COLO668 (cell line): Measurements from ENCODE around the gene BACE2.

Source experiments
- DNase-seq: peaks from one replicate; lab custom pipeline; 2025; ENCODE audit not compliant: unreplicated experiment; lab: John Stamatoyannopoulos, UW

Gene BACE2

DNA sequence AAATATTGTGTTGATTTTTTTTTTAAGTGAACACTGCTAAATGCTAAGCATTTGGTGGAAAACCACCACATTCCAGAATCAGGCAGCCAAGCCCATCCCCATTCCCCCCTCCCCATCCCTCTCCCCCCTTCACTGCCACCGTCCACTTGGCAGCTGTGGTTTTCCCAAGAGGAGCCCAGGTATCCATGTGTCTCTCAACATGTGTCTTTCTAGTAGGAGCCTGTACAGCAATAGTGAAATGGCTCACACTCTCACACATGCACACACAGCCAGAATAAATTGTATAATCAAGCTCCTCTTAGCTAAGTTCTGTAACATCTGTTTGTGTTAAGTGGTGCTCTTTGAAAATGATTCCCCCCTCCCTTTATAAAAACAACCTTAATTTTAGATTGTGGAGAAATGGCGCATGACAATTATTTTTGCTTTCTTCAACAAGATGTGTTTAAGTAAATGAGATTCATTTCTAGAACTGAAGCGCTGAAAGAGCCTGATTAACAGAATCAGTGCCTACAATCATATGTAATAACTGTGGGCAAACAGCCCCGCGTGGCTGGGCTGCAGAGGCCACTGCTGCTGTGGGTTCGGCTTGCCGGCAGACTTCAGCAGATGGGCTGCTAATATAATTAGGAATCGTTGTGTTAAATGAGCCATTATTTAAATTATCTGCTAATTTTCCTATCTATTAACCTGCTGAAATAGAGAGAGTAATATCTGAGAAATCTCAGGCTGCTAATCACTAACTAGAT lies 43.3 kb downstream of the BACE2 start:
- DNase-seq, result no peak

DNA sequence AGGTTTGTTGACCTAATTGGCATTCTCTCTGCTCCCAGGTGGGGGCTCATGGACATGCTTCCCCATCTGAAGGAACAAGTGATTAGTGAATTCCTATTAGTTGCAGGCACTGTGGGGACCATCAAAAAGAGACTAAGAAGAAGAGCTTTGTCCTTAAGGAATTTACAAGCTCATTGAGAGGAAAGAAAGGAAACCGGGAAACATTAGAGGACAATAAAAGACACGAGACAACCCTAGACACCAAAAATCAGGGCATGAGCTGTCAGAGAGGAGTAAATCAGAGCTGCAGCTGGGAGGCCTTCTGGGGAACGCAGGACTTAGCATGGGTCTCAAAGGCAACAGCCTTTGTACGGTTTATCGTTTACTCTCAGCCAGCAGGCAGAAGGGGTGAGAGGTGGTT lies 45.1 kb downstream of the BACE2 start:
- no peak for DNase-seq

DNA sequence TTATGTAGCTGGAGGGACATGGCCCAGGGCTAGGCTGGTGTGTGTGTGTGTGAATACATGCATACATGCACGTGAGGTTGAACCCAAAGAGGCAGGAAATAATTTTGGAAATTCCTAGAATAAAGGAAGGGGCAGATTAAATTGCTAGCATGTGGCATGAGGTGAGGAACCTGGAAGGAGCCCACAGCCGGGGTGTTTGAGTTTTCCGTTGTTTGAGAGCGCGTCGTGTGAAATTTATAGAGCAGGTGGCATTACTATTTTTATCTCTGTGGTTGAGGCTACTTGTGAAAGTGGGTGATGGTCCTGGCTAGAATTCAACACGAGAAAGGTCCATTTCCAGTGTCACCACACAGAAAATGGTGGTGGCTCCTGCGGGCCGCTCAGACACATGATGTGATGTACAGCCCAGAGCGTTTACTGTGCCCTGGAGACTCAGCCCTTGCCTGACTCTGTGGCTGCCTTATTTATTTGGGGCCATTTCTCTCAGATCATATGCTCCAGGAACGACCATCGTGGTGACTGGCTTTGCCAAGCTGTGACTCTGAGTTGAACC lies 48.0 kb downstream of the BACE2 start:
- no peak for DNase-seq

DNA sequence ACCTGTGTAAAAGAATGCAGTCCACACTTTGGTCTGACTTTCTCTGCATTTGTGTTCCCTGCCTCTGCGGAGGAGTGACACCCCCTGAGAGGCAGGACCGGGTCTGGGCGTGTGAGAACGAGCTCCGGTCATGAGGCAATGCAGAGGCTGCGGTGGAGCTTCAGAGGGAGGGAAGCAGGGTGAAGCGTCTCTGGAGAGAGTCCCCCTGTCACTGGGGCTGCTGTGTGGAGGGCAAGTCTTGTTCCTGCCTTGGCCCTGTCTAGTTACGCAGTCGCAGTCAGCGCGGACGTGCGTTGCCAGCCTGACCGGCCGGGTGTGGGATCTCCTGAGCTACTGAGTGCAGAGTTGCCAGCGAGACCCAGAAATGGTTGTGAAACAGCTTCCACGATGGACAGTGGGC lies 48.5 kb downstream of the BACE2 start:
- no peak for DNase-seq

DNA sequence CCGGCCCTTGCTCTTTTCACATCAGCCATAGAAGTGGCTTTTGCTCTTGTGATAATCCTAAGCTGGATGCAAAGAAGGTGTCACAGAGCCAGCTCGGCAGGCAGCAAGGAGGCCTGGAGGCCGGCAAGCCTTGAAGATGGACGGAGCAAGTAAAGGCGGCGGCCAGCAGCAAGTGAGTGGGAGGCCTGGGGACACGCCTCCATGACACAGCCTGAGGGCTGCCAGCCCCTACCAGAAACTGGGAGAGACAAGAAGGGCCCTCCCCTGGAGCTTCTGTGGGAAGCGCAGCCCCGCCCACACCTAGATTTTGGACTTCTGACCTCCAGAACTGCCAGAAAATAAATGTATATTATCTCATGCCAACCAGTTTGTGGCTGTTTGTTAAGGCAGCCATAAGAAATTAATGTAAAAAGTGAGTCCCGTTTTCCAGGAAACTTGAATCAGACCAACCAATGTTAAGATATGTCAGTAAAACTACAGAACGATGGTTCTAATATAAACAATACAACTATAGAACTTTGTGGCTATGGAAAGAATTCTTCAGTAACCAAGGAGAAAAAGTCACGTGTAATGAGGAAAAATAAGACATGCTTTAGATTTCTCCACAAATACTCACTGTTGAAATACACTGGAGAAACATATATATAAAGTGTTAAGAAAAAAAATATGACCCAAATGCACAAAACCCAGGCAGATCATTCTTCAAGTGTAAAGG lies 49.9 kb downstream of the BACE2 start:
- DNase-seq, result no peak

DNA sequence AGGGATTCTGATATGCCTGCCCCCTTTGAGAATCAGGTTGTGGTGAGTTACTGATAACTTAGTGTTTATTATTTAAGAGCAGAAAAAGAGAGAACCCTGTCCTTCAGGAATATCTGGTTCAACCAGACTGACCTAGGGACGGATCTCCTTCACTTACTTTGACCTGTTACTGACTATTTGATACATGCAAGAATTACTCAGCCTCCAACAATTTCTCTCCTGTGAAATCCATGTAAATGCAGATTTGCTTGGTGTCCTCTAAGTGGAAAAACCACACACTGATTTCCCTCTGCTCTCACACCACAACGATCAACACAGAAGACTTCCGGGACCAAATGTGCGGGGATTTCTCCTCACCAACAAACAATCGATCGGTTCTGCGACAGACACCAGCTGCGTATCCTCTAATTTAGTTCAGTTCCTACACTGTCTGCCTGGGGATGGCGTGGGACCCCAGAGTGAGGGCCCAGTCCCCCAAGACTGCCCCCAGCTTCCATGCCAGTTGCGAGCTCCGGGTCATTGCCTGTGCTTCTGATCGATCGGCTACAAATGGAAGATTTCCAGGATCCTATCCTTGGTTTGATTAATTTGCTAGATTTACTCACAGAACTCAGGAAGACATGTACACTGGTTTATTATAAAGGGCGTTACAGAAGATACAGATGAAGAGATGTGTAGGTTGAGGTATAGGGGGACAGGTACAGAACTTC lies 51.7 kb downstream of the BACE2 start:
- DNase-seq, result no peak

DNA sequence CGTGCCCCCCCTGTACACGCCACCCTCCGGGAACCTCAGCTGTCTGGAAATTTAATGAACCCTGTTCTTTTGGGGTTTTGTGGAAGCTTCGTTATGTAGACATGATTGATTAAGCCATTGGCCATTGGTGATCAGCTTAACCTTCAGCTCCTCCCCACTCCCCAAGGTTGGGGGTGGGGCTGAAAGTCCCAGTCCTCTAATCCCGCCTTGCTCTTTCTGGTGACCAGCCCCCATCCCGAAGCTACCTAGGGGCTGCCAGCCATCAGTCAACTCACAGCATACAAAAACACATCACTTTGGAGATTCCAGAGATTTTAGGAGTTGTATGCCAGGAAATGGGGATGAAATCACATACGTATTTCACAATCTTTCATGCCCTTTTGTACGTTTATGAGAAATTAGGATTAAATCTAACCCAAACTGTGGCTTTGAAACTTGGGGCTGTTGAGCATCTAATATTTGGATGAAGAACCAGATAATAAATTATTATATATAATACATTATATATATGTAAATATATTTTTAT lies 52.3 kb downstream of the BACE2 start:
- no peak for DNase-seq

DNA sequence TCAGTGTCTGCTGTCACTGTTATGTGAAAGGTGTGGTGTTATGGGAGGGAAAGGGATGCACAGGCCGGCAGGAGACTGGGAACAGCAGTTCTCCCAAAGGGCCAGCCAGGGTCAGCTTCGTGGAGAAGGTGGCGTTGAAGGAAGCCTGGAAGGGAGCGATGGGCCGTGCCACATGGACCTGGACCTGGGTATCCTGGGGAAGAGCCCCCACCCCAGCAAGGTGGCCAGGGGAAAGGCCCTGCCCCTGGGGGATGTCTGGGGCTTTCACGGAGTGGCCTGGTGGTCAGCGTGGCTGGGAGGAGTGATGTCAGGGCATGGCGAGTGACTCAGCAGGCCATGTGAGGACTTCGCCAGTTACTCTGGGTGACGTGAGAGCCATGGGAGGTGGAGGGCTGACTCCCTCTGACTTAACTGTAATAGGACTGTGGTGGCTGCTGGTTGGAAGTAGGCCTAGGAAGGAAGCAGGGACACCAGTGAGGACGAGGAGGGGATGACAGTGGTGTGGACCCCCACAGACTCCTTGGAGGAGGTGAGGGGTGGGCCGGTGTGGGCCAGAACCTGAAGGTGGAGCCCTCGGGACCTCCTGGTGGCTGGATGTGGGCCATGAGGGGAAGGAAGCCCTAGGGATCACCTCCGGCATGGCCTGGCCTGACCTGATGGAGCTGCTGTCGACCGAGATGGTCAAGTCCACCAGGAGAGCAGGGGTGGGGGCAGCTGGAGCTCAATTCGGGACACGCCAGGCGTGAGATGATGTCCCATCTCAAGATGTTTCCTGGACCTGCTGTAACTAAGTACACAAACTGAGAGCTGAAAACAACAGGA lies 54.5 kb downstream of the BACE2 start:
- no peak for DNase-seq

DNA sequence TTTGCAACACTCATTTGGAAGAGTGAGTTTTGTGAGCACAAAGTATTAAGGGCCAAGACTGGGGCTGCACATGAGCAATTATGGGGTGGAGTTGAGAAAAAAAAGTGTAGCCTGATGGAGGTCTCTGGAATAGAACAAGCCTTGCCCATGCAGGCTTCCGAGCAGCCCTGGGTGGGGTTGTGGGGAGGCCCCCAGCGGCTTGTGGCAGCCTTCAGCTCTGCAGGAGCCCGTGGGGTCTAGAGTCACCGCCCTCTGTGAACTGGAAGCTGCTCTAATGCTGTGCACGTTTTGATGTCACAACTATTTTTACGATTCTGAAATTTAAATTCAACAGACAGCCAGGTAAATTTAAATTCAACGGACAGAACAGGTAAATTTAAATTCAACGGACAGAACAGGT lies 58.9 kb downstream of the BACE2 start:
- no peak for DNase-seq

DNA sequence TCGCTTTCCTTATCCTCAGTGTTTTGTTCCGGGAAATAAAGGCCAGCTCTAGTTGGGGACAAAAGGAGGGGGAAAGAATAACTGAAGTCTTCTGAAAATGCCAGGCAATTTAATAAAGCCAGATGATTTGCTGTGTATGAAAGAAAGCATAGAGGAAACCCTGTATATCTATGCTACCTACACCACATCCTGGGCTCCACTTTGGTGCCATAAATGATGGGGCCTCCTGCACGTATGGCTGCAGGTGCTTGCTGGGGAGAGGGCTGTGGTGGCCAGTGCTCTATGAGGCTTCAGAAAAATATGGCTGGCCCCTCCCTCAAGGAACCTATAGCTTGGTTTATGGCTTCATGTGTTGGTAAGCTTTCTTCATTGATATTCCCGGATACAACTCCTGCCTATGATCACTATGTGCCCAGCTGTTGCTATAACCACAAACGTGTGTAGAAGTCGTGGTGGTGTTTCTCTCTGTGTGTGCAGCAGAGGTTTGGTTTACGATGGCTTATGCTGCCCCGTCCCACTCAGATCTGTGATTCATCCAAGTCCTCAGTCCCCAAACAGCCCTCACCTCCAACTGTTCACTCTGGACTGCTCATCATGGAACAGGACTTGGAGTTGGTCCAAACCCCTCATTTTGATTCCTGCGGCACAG lies 59.5 kb downstream of the BACE2 start:
- DNase-seq, result peak; percentile 53

DNA sequence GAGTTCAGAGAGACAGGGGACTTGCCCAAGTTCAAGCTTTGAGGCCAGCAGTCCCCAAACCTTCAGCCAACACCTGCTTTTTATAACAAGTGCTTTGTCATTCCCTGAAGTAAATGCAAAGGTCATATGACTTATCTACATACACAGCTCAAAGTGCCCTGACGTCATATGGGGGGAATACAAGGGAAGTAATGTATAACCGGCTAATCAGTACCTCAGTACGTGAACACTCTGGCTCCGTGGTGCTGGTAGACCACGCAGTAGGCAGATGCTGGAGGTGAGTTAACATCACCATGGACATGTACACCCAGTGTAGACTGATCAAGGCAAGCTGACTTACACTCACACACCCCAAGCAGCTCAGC lies 60.0 kb downstream of the BACE2 start:
- peak; percentile 53 for DNase-seq

DNA sequence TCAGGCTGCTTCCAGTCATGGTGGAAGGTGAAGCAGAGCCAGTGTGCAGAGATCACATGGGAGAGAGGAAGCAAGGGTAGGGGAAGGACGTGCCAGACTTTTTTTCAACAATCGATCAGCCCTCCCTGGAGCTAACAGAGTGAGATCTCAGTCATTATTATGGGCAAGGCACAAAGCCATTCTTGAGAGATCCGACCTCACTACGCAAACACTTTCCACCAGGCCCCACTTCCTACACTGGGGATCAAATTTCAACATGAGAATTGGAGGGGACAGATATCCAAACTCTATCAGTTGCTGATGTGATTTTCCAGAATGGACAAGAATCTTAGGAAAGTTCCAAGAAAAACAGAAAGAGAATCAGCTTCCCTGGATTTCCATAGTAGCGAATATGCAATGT lies 60.5 kb downstream of the BACE2 start:
- DNase-seq, result peak; percentile 22

DNA sequence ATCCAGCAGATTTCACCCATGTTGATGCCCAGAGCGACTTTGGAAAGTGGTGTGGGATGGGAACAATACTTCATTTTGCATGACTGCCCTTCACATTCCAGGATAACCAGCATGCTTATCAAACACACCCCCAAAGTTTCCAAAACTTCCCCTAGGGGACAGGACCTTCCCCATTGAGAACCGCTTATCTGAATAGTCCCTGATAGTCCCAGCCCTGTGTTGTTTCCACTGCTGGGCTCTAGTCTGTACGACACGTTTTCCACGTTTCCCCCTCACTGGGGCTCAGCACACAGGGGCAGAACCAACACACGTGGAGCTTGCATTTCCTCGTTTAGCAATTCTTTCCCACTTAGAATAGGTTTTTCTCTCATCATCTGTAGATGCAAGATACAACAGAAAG lies 61.0 kb downstream of the BACE2 start:
- DNase-seq, result no peak

DNA sequence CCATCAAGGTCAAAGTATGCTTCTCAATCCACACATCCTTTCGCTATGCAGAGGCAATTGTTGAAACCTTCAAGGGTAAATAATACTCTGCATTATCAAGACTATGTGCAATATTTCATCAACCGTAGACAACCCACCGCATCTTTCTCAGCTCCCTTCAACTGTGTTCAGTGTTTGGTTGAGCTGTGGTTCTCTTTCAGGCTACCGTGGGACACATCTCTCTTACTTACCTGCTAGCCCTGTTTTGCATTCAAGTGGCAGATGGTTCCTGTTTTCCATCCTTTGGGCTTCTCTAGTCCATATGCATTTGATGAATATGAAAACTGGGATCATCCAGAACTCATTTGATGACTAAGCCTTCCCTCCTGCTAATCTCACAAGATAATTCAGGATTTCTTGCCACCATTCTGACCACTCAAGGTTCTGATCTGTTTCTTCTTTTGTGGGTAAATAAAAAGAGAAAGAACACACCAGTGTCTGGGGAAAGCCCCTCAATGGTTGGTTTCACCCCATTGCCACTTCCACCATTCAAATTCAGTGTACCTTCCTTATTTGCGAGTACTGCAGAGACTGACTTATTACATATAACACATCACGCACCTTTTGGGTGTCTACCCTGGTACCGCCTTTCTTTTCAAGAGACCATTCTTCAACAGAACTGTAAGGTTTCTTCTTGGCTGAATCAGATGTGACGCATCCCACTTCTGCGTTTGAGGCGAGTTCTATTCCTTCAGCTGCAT lies 61.7 kb downstream of the BACE2 start:
- DNase-seq, result no peak

DNA sequence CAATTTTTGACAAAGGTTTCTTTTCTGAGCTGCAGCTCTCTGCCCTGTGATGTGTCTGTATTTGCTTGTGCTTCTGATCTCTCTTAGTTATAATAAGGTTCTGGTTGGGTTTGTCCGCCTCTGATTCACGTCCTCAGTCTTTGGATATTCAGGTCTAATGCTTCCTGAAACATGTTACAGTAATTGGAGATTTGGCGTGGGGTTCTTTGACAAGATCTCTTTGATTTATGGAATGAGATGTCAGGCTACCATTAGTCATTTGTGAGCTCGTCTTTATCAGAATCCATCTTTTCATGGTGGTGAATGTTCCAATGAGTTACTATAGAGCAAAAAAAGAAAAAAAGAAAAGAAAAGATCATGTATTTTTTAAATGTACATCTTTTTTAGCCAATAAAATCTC lies 62.5 kb downstream of the BACE2 start:
- no peak for DNase-seq

DNA sequence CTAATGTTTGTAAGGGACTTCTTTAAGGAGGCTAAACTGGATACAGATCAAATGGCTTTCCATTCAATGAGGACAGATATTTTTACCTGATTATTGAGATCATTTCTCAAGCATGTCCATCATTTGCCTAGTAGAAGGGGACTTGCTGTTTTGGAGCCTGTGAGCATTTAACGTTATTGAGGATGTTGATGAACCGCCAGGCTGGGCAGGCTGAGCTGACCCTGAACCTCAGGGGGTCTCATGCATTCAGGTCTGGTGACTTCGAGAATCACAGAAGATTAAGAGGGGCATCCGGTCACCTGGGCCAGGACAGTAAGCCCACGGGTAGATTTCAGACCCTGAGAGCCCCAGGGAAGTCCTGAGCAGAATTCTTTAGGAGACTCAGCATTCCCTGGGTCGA lies 63.1 kb downstream of the BACE2 start:
- no peak for DNase-seq

DNA sequence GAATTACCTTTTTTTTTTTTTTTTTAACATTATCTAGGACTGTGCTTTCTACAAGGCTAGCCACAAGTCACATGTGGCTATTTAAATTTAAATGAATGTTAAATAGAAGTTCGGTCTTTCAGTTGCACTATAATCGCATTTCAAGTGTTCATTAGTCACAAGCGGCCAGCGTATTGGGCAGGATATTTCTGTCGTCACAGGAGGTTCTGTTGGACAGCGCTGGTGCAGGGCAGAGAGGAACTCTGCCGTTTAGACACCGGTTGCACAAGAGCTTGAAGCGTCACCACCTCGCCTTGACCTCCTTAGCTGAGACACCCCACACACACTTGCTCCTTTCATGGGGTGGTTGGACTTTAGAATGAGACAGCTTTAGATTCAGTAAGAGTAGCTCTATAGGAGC lies 64.1 kb downstream of the BACE2 start:
- no peak for DNase-seq

DNA sequence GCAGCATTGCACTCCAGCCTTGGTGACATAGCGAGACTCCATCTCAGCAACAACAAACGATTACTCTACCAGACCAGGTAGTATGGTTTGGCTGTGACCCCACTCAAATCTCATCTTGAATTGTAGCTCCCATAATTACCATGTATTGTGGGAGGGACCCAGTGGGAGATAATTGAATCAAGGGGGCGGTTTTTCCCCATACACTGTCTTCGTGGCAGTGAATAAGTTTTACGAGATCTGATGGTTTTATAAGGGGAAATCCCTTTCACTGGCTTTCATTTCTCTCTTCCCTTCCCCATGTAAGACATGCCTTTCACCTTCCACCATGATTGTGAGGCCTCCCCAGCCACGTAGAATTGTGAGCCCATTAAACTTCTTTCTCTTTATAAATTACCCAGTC lies 66.0 kb downstream of the BACE2 start:
- DNase-seq, result no peak

DNA sequence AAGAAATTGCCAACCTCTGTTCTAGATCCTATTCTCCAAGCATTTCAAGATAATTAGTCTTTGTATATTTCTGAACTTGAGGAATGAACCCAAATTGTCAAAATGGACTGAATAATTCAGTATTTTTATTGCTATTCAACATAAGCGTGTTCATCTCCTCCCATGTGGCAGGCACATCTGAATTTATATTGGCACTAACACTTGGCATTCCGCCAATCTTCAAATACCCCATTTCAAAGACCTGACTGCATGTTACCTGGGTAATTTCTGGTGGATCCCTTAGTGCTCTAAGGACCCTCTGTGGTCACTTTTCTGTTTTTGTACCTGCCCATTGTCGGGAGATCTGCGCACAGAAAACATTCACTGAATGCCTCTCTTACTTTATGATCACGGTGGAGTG lies 66.6 kb downstream of the BACE2 start:
- no peak for DNase-seq

DNA sequence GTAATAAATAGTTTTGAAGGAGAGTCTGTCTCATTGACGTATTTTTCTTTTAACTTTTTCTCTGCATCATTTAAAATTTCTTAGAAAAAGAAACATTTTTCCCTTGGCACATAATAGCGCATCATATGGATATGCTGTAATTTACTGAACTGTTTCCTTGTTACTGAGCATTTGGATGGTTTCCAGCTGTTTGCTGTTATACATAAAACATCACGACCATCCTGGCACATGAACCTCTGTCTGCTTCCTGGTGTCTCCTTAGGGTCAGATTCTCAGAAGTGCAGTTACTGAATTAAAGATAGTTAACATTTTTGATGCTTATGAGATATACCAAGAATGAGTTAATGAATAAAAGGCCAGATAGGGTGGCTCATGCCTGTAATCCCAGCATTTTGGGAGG lies 67.2 kb downstream of the BACE2 start:
- DNase-seq, result no peak
